Osteoblast (primary cell): ENCODE data around the gene SMIM24. TPM values are rescaled to one million over a fixed set of nuclear protein-coding genes. Genes with fewer than 3 reads are reported as not detected.

ENCODE experiments used
- DNase-seq: peaks from one replicate; pipeline ENCODE4 v3.0.0; 2011; ENCODE audit warnings: low spot score, mixed read lengths; ENCODE audit not compliant: insufficient read length; ENCODE audit errors: missing footprints
- H2AFZ ChIP-seq: 2 replicates; pipeline ENCODE4 v1.6.0; 2011; ENCODE audit warnings: mild to moderate bottlenecking, low read length
- H3K27ac ChIP-seq: 2 replicates; pipeline ENCODE4 v1.5.1; 2011; ENCODE audit warnings: mild to moderate bottlenecking, low read depth, low read length, moderate library complexity
- H3K27me3 ChIP-seq: 2 replicates; pipeline ENCODE4 v1.6.0; 2012; ENCODE audit warnings: mild to moderate bottlenecking, control low read depth, inconsistent platforms, low read length, moderate library complexity; ENCODE audit not compliant: insufficient read depth
- H3K36me3 ChIP-seq: 2 replicates; pipeline ENCODE4 v1.5.1; 2011; ENCODE audit warnings: mild to moderate bottlenecking, low read length, control low read depth, moderate library complexity; ENCODE audit not compliant: insufficient read depth
- H3K4me1 ChIP-seq: 2 replicates; pipeline ENCODE4 v1.5.1; 2011; ENCODE audit warnings: mild to moderate bottlenecking, low read length, control low read depth, moderate library complexity; ENCODE audit not compliant: insufficient read depth
- H3K4me2 ChIP-seq: 2 replicates; pipeline ENCODE4 v1.6.0; 2011; ENCODE audit warnings: mild to moderate bottlenecking, low read length; ENCODE audit not compliant: insufficient read depth
- H3K4me3 ChIP-seq: fragments of 200-600 bp; sonication (generic); 3 replicates; pipeline ENCODE4 v1.5.1; 2012; ENCODE audit warnings: mild to moderate bottlenecking, low read length, inconsistent platforms; ENCODE audit not compliant: insufficient read depth
- H3K79me2 ChIP-seq: 2 replicates; pipeline ENCODE4 v1.6.0; 2012; ENCODE audit warnings: mild to moderate bottlenecking, low read length, control low read depth, inconsistent platforms; ENCODE audit not compliant: insufficient read depth
- H3K9me3 ChIP-seq: 2 replicates; pipeline ENCODE4 v1.5.1; 2011; ENCODE audit warnings: low read depth, low read length, control low read depth
- H4K20me1 ChIP-seq: 2 replicates; pipeline ENCODE4 v1.6.0; 2012; ENCODE audit warnings: mild to moderate bottlenecking, low read length, control low read depth; ENCODE audit not compliant: insufficient read depth
- CTCF ChIP-seq: IDR thresholded peaks from 2 replicates; pipeline ENCODE4 v1.5.1; 2011; ENCODE audit warnings: mild to moderate bottlenecking, low read depth, low read length, moderate library complexity; ENCODE audit errors: extremely low read depth
- total RNA-seq: library from RNA; depleted of rRNA; stranded (reverse); fragments of >200 nt; gene quantifications from 2 replicates; pipeline ENCODE4 v1.2.3, GENCODE V29; 2012

SMIM24 gene
- total RNA-seq, 1 donor, result not detected

- no peak overlapping the region for H3K4me2 ChIP-seq
- H3K27ac ChIP-seq, result no peak overlapping the region
- no peak overlapping the region for H3K4me3 ChIP-seq
- H3K4me1 ChIP-seq, result no peaks in the 10 kb centered on the region
- H4K20me1 ChIP-seq, result peaks cover 4% of the 10 kb centered on the region
- DNase-seq, result peak; percentile 70
- peaks cover 6% of the 10 kb centered on the region for H3K79me2 ChIP-seq
- no peaks in the 10 kb centered on the region for H3K27me3 ChIP-seq
- H3K36me3 ChIP-seq, result peaks cover 31% of the 10 kb centered on the region
- H3K9me3 ChIP-seq, result no peaks in the 10 kb centered on the region
- H2AFZ ChIP-seq, result no peak overlapping the region
- TF ChIP-seq CTCF, result no peak
Measured at GRCh38 chr19:3492131-3492839, 12.0 kb upstream of the SMIM24 start.

GRCh38 chr19:3491396-3492119 is 11.2 kb upstream of the SMIM24 start:
- no peaks in the 10 kb centered on the region for H3K79me2 ChIP-seq
- H3K27ac ChIP-seq, result no peak overlapping the region
- H3K36me3 ChIP-seq, result peaks cover 28% of the 10 kb centered on the region
- TF ChIP-seq CTCF, result no peak
- H3K4me1 ChIP-seq, result no peaks in the 10 kb centered on the region
- no peak overlapping the region for H2AFZ ChIP-seq
- no peaks in the 10 kb centered on the region for H3K27me3 ChIP-seq
- peak; percentile 68 for DNase-seq
- H3K4me2 ChIP-seq, result no peak overlapping the region
- no peaks in the 10 kb centered on the region for H3K9me3 ChIP-seq
- H4K20me1 ChIP-seq, result peaks cover 3% of the 10 kb centered on the region
- H3K4me3 ChIP-seq, result no peak overlapping the region

GRCh38 chr19:3483226-3483628 is 2.9 kb upstream of the SMIM24 start, which contains the start of gene SMIM44:
Gene SMIM44, minus strand, starts transcription at chr19:3483441. Its CDS starts 38 bp downstream, at chr19:3483403.
- TF ChIP-seq CTCF, result no peak
- Histone ChIP-seq H4K20me1 (no peaks in the 10 kb centered on the region), H3K4me2 (no peak within 1 kb of the TSS), H3K36me3 (no peaks in the 10 kb centered on the region), H3K9me3 (no peaks in the 10 kb centered on the region), H3K4me3 (no peak within 1 kb of the TSS), H2AFZ (no peak within 1 kb of the TSS), H3K79me2 (no peaks in the 10 kb centered on the region), H3K4me1 (no peaks in the 10 kb centered on the region), H3K27ac (no peak within 1 kb of the TSS), H3K27me3 (peaks cover 41% of the 10 kb centered on the region)
- DNase-seq, result no peak
